ENCODE data around the gene SRPK3.

DNA sequence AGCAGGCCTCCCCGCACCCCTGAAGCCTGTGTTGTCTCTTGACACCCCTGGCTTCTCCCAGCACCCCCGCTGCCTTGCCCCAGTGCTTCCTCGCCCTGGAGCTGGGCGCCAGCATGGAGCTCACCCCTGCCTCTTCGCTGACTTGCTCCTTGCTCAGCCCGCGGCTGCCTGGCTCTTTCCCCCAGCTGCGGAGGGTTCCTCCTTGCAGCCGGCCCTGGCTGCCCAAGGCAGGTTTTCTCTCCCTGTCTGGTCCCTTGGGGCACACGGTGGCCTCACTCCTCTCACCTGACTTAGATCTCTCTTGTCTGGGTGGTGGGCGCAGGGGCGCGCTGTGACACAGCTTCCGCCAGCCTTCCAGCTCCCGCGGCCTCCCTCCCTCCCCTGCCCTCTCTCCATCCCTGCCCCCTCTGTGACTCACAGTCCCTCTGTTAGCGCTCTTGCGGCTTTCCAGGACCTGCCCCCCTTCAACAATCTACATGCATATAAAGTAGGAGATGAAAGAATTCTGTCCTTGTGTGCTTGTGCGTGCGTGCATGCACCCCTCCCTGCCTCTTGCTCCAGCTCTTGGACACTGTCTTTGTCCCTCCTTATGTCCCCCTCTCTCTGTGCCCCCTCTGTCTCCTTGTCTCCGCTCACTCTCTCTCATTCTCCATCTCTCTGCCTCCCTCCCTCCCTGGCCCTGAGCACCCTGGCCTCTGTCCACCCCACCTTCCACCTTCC, 14.6 kb upstream of the SRPK3 start:
- TF ChIP-seq, protein P1, sequence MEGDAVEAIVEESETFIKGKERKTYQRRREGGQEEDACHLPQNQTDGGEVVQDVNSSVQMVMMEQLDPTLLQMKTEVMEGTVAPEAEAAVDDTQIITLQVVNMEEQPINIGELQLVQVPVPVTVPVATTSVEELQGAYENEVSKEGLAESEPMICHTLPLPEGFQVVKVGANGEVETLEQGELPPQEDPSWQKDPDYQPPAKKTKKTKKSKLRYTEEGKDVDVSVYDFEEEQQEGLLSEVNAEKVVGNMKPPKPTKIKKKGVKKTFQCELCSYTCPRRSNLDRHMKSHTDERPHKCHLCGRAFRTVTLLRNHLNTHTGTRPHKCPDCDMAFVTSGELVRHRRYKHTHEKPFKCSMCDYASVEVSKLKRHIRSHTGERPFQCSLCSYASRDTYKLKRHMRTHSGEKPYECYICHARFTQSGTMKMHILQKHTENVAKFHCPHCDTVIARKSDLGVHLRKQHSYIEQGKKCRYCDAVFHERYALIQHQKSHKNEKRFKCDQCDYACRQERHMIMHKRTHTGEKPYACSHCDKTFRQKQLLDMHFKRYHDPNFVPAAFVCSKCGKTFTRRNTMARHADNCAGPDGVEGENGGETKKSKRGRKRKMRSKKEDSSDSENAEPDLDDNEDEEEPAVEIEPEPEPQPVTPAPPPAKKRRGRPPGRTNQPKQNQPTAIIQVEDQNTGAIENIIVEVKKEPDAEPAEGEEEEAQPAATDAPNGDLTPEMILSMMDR (IDR thresholded peaks at IDR 0.05) = no peak
- TF ChIP-seq POLR2AphosphoS5 (IDR thresholded peaks at IDR 0.05; ENCODE audit: low read depth, low read length) (no peak), TCF7L2 (IDR thresholded peaks at IDR 0.05; ENCODE audit: low read depth, low read length) (no peak), SIN3A (IDR thresholded peaks at IDR 0.05; ENCODE audit: borderline replicate concordance, insufficient read depth, low read depth, low read length) (no peak)
- TF ChIP-seq, protein P2, sequence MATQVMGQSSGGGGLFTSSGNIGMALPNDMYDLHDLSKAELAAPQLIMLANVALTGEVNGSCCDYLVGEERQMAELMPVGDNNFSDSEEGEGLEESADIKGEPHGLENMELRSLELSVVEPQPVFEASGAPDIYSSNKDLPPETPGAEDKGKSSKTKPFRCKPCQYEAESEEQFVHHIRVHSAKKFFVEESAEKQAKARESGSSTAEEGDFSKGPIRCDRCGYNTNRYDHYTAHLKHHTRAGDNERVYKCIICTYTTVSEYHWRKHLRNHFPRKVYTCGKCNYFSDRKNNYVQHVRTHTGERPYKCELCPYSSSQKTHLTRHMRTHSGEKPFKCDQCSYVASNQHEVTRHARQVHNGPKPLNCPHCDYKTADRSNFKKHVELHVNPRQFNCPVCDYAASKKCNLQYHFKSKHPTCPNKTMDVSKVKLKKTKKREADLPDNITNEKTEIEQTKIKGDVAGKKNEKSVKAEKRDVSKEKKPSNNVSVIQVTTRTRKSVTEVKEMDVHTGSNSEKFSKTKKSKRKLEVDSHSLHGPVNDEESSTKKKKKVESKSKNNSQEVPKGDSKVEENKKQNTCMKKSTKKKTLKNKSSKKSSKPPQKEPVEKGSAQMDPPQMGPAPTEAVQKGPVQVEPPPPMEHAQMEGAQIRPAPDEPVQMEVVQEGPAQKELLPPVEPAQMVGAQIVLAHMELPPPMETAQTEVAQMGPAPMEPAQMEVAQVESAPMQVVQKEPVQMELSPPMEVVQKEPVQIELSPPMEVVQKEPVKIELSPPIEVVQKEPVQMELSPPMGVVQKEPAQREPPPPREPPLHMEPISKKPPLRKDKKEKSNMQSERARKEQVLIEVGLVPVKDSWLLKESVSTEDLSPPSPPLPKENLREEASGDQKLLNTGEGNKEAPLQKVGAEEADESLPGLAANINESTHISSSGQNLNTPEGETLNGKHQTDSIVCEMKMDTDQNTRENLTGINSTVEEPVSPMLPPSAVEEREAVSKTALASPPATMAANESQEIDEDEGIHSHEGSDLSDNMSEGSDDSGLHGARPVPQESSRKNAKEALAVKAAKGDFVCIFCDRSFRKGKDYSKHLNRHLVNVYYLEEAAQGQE (IDR thresholded peaks at IDR 0.05; ENCODE audit: insufficient read depth in 1 of 2, low read depth in 2 of 2, low read length in 1 of 2) = no peak

All from Panc1 (cell line).